ENCODE results near the gene AP1G2.

Gene AP1G2

GRCh38 chr14:23602181-23603095 lies 34.8 kb upstream of the AP1G2 start:
- Histone ChIP-seq H3K9ac (ENCODE audit: low read length) (no peak overlapping the region), H4K91ac (ENCODE audit: low read length) (no peak overlapping the region), H2BK5ac (ENCODE audit: low read depth, low read length, poor library complexity, severe bottlenecking) (no peak overlapping the region), H3K36me3 (ENCODE audit: control insufficient read depth in 1 of 2, insufficient read depth in 2 of 2, low read depth in 1 of 2, low read length in 2 of 2) (no peaks in the 10 kb centered on the region), H3K14ac (ENCODE audit: low read length in 2 of 2) (no peak overlapping the region), H3K4me2 (ENCODE audit: low read length, poor library complexity, severe bottlenecking) (no peak overlapping the region), H2BK15ac (ENCODE audit: low read depth, poor library complexity, severe bottlenecking) (no peak overlapping the region), H3K23ac (ENCODE audit: low read length in 2 of 2) (no peak overlapping the region), H2AFZ (ENCODE audit: low read depth, low read length) (no peak overlapping the region), H3K4me3 (ENCODE audit: insufficient read depth in 1 of 2, low read depth in 1 of 2, low read length in 2 of 2) (no peak overlapping the region), H4K8ac (ENCODE audit: low read length) (no peak overlapping the region), H3K79me1 (replicated peaks; ENCODE audit: low read length, poor library complexity, severe bottlenecking) (no peaks in the 10 kb centered on the region), H3K4ac (ENCODE audit: low read depth in 1 of 2, low read length in 2 of 2) (no peak overlapping the region), H3K9me3 (ENCODE audit: control insufficient read depth, low read length) (peaks cover 3% of the 10 kb centered on the region), H2BK12ac (ENCODE audit: low read length in 2 of 2) (no peak overlapping the region), H3K27ac (ENCODE audit: low read length, poor library complexity, severe bottlenecking) (no peak overlapping the region), H3K18ac (ENCODE audit: low read depth in 1 of 2, low read length in 2 of 2) (no peak overlapping the region), H2AK5ac (ENCODE audit: low read length, severe bottlenecking) (no peak overlapping the region), H3K27me3 (ENCODE audit: control insufficient read depth in 1 of 2, insufficient read depth in 1 of 2, low read length in 2 of 2) (peaks cover 15 to 24% of the 10 kb centered on the region in 2 experiments), H2BK120ac (ENCODE audit: low read depth, low read length) (no peak overlapping the region), H3K4me1 (ENCODE audit: control insufficient read depth, insufficient read depth, low read depth, low read length) (no peaks in the 10 kb centered on the region)
- DNase-seq: no peak
- WGBS: 71% methylated on average over 10 of the region's 12 CpGs

- H3K23ac ChIP-seq (ENCODE audit: low read length in 2 of 2): no peak overlapping the region
- no peak overlapping the region for H3K4me2 ChIP-seq (ENCODE audit: low read length, poor library complexity, severe bottlenecking)
- no peak overlapping the region for H4K8ac ChIP-seq (ENCODE audit: low read length)
- H2BK120ac ChIP-seq (ENCODE audit: low read depth, low read length): no peak overlapping the region
- H3K4ac ChIP-seq (ENCODE audit: low read depth in 1 of 2, low read length in 2 of 2): no peak overlapping the region
- no peak overlapping the region for H4K91ac ChIP-seq (ENCODE audit: low read length)
- no peak overlapping the region for H3K27ac ChIP-seq (ENCODE audit: low read length, poor library complexity, severe bottlenecking)
- no peak overlapping the region for H3K18ac ChIP-seq (ENCODE audit: low read depth in 1 of 2, low read length in 2 of 2)
- peaks cover 9 to 18% of the 10 kb centered on the region in 2 experiments for H3K27me3 ChIP-seq (ENCODE audit: control insufficient read depth in 1 of 2, insufficient read depth in 1 of 2, low read length in 2 of 2)
- peaks cover 3% of the 10 kb centered on the region for H3K9me3 ChIP-seq (ENCODE audit: control insufficient read depth, low read length)
- no peak overlapping the region for H2BK15ac ChIP-seq (ENCODE audit: low read depth, poor library complexity, severe bottlenecking)
- H3K4me1 ChIP-seq (ENCODE audit: control insufficient read depth, insufficient read depth, low read depth, low read length): no peaks in the 10 kb centered on the region
- 60% methylated on average over 1 of the region's 1 CpG for WGBS
- H3K14ac ChIP-seq (ENCODE audit: low read length in 2 of 2): no peak overlapping the region
- no peak overlapping the region for H3K9ac ChIP-seq (ENCODE audit: low read length)
- H3K79me1 ChIP-seq (replicated peaks; ENCODE audit: low read length, poor library complexity, severe bottlenecking): no peaks in the 10 kb centered on the region
- H3K4me3 ChIP-seq (ENCODE audit: insufficient read depth in 1 of 2, low read depth in 1 of 2, low read length in 2 of 2): no peak overlapping the region
- H2AK5ac ChIP-seq (ENCODE audit: low read length, severe bottlenecking): no peak overlapping the region
- no peak overlapping the region for H2BK12ac ChIP-seq (ENCODE audit: low read length in 2 of 2)
- H3K36me3 ChIP-seq (ENCODE audit: control insufficient read depth in 1 of 2, insufficient read depth in 2 of 2, low read depth in 1 of 2, low read length in 2 of 2): no peaks in the 10 kb centered on the region
- DNase-seq: no peak
- no peak overlapping the region for H2BK5ac ChIP-seq (ENCODE audit: low read depth, low read length, poor library complexity, severe bottlenecking)
- H2AFZ ChIP-seq (ENCODE audit: low read depth, low read length): no peak overlapping the region
These were observed 34.2 kb upstream of the AP1G2 start for GRCh38 chr14:23601845-23602180.

- H2AK5ac ChIP-seq (ENCODE audit: low read length, severe bottlenecking): no peak overlapping the region
- H2BK15ac ChIP-seq (ENCODE audit: low read depth, poor library complexity, severe bottlenecking): no peak overlapping the region
- no peak overlapping the region for H3K4me3 ChIP-seq (ENCODE audit: insufficient read depth in 1 of 2, low read depth in 1 of 2, low read length in 2 of 2)
- H4K91ac ChIP-seq (ENCODE audit: low read length): no peak overlapping the region
- H3K9me3 ChIP-seq (ENCODE audit: control insufficient read depth, low read length): peaks cover 3% of the 10 kb centered on the region
- no peak overlapping the region for H2BK120ac ChIP-seq (ENCODE audit: low read depth, low read length)
- no peak overlapping the region for H3K27ac ChIP-seq (ENCODE audit: low read length, poor library complexity, severe bottlenecking)
- H3K4ac ChIP-seq (ENCODE audit: low read depth in 1 of 2, low read length in 2 of 2): no peak overlapping the region
- H3K4me2 ChIP-seq (ENCODE audit: low read length, poor library complexity, severe bottlenecking): no peak overlapping the region
- H3K14ac ChIP-seq (ENCODE audit: low read length in 2 of 2): no peak overlapping the region
- peaks cover 9 to 14% of the 10 kb centered on the region in 2 experiments for H3K27me3 ChIP-seq (ENCODE audit: control insufficient read depth in 1 of 2, insufficient read depth in 1 of 2, low read length in 2 of 2)
- H3K9ac ChIP-seq (ENCODE audit: low read length): no peak overlapping the region
- no peak overlapping the region for H4K8ac ChIP-seq (ENCODE audit: low read length)
- no peak overlapping the region for H2BK12ac ChIP-seq (ENCODE audit: low read length in 2 of 2)
- H2BK5ac ChIP-seq (ENCODE audit: low read depth, low read length, poor library complexity, severe bottlenecking): no peak overlapping the region
- no peak overlapping the region for H2AFZ ChIP-seq (ENCODE audit: low read depth, low read length)
- H3K79me1 ChIP-seq (replicated peaks; ENCODE audit: low read length, poor library complexity, severe bottlenecking): no peaks in the 10 kb centered on the region
- no peak overlapping the region for H3K23ac ChIP-seq (ENCODE audit: low read length in 2 of 2)
- DNase-seq: no peak
- H3K36me3 ChIP-seq (ENCODE audit: control insufficient read depth in 1 of 2, insufficient read depth in 2 of 2, low read depth in 1 of 2, low read length in 2 of 2): no peaks in the 10 kb centered on the region
- no peak overlapping the region for H3K18ac ChIP-seq (ENCODE audit: low read depth in 1 of 2, low read length in 2 of 2)
- no peaks in the 10 kb centered on the region for H3K4me1 ChIP-seq (ENCODE audit: control insufficient read depth, insufficient read depth, low read depth, low read length)
These were observed 33.8 kb upstream of the AP1G2 start for GRCh38 chr14:23601424-23601823.

DNA sequence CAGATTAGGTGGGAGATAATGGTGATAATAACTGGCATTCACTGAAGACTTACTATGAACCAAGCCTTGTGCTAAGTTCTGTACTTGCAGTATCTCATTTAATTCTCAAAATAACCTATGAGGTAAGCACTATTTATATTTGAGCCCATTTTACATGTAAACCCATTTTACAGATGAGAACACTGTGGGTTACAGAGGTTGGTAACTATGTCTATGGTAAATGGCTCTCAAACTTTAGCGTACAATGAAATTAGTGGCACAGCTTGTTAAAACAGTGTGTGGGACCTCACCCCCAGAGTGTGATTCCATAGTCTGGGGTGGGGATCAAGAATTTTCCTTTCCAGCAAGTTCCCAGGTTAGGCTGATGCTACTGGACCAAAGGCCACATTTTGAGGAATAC lies 33.2 kb upstream of the AP1G2 start:
- no peak overlapping the region for H2BK12ac ChIP-seq (ENCODE audit: low read length in 2 of 2)
- no peak for DNase-seq
- no peak overlapping the region for H2BK5ac ChIP-seq (ENCODE audit: low read depth, low read length, poor library complexity, severe bottlenecking)
- no peak overlapping the region for H2BK15ac ChIP-seq (ENCODE audit: low read depth, poor library complexity, severe bottlenecking)
- no peak overlapping the region for H4K91ac ChIP-seq (ENCODE audit: low read length)
- H2AK5ac ChIP-seq (ENCODE audit: low read length, severe bottlenecking): no peak overlapping the region
- no peaks in the 10 kb centered on the region for H3K36me3 ChIP-seq (ENCODE audit: control insufficient read depth in 1 of 2, insufficient read depth in 2 of 2, low read depth in 1 of 2, low read length in 2 of 2)
- H3K4me2 ChIP-seq (ENCODE audit: low read length, poor library complexity, severe bottlenecking): no peak overlapping the region
- H3K4me1 ChIP-seq (ENCODE audit: control insufficient read depth, insufficient read depth, low read depth, low read length): no peaks in the 10 kb centered on the region
- no peak overlapping the region for H3K4me3 ChIP-seq (ENCODE audit: insufficient read depth in 1 of 2, low read depth in 1 of 2, low read length in 2 of 2)
- WGBS: 88% methylated on average over 1 of the region's 1 CpG
- H2BK120ac ChIP-seq (ENCODE audit: low read depth, low read length): no peak overlapping the region
- no peak overlapping the region for H3K14ac ChIP-seq (ENCODE audit: low read length in 2 of 2)
- no peak overlapping the region for H3K23ac ChIP-seq (ENCODE audit: low read length in 2 of 2)
- no peak overlapping the region for H3K18ac ChIP-seq (ENCODE audit: low read depth in 1 of 2, low read length in 2 of 2)
- H3K4ac ChIP-seq (ENCODE audit: low read depth in 1 of 2, low read length in 2 of 2): no peak overlapping the region
- H3K9ac ChIP-seq (ENCODE audit: low read length): no peak overlapping the region
- no peak overlapping the region for H3K27ac ChIP-seq (ENCODE audit: low read length, poor library complexity, severe bottlenecking)
- H3K79me1 ChIP-seq (replicated peaks; ENCODE audit: low read length, poor library complexity, severe bottlenecking): no peaks in the 10 kb centered on the region
- H3K9me3 ChIP-seq (ENCODE audit: control insufficient read depth, low read length): peaks cover 3% of the 10 kb centered on the region
- peaks cover 9 to 13% of the 10 kb centered on the region in 2 experiments for H3K27me3 ChIP-seq (ENCODE audit: control insufficient read depth in 1 of 2, insufficient read depth in 1 of 2, low read length in 2 of 2)
- no peak overlapping the region for H4K8ac ChIP-seq (ENCODE audit: low read length)
- H2AFZ ChIP-seq (ENCODE audit: low read depth, low read length): no peak overlapping the region
